Endothelial cell of umbilical vein (primary cell): Measurements from ENCODE around the gene ZG16B.

Experiments
- EZH2 ChIP-seq: IDR thresholded peaks from 2 replicates; pipeline ENCODE4 v1.6.1; 2012; ENCODE audit warnings: borderline replicate concordance, low read depth, mild to moderate bottlenecking, moderate library complexity, low read length, inconsistent platforms; ENCODE audit not compliant: severe bottlenecking
- POLR2AphosphoS5 ChIP-seq: IDR thresholded peaks from 2 replicates; pipeline ENCODE4 v1.6.1; 2012; ENCODE audit warnings: low read depth, mild to moderate bottlenecking, control low read depth, low read length, moderate library complexity; ENCODE audit not compliant: insufficient read depth
- TF ChIP-seq, protein P1 (sequence below), 2 donors: IDR thresholded peaks; 1 replicate in 1 of 2; 2 replicates in 1 of 2; pipeline ENCODE4 v1.5.1; 2011; ENCODE audit warnings: low read length in 2 of 2, mild to moderate bottlenecking in 2 of 2, moderate library complexity in 2 of 2, control low read depth in 1 of 2, inconsistent platforms in 1 of 2, low read depth in 1 of 2; ENCODE audit not compliant: insufficient read depth in 1 of 2; ENCODE audit errors: extremely low read depth in 1 of 2

DNA sequence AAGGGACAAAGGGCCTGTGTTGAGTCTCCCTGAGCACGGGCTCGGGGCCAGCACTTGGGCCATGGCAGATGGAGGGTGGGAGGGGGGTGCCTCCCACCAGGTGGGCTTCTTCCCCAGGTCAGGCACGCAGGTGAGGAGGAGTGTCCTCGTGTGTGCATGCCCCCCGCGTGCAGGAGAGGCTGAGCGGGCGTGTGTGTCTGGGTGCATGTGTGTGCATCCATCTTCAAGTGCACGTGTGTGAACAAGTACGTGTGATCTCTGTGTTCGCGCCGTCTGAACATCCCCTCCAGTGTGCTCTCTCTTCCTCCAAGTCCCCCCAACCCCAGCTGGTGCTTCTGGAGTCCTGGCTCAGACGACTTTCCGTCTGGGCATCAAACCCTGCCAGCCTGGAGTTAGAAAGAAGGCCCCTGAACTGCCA is 2.7 kb upstream of the ZG16B start:
- TF ChIP-seq POLR2AphosphoS5, result no peak
- TF ChIP-seq EZH2, result no peak
- TF ChIP-seq, protein P1, sequence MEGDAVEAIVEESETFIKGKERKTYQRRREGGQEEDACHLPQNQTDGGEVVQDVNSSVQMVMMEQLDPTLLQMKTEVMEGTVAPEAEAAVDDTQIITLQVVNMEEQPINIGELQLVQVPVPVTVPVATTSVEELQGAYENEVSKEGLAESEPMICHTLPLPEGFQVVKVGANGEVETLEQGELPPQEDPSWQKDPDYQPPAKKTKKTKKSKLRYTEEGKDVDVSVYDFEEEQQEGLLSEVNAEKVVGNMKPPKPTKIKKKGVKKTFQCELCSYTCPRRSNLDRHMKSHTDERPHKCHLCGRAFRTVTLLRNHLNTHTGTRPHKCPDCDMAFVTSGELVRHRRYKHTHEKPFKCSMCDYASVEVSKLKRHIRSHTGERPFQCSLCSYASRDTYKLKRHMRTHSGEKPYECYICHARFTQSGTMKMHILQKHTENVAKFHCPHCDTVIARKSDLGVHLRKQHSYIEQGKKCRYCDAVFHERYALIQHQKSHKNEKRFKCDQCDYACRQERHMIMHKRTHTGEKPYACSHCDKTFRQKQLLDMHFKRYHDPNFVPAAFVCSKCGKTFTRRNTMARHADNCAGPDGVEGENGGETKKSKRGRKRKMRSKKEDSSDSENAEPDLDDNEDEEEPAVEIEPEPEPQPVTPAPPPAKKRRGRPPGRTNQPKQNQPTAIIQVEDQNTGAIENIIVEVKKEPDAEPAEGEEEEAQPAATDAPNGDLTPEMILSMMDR (IDR thresholded peaks at IDR 0.05; ENCODE audit: extremely low read depth in 1 of 2, insufficient read depth in 1 of 2, low read depth in 1 of 2, low read length in 2 of 2), result no peak
